Measurements from ENCODE around the gene LRRC49. TPM values are rescaled to one million over a fixed set of nuclear protein-coding genes. Genes with fewer than 3 reads are reported as not detected.

LRRC49 gene
- total RNA-seq, 6 experiments from 2014 or later: 6.2 to 13.4 (median 10.2) TPM

DNA sequence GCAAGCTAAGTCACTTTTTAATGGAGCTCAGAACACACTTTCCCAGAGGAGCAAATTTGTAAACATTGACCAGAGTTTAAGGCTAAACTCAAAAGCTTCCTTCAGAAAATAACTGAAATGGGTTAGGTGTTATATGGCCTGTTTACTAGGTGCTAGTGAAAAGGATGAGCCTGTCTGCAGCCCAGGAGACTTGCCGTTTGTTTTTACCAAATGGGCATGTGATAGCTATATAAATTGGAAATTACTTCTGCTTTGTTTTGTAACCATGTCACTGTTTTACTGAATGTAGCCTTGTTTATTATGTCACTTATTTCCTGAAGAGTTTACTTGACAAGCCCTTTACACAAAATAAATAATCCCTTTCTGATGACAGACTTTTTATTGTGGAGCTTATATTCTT, 113.3 kb downstream of the LRRC49 start:
- no peaks in the 10 kb centered on the region for H3K27me3 Mint-ChIP-seq (ENCODE audit: insufficient read depth)
- H3K4me1 Mint-ChIP-seq (ENCODE audit: low read depth): peaks cover 21% of the 10 kb centered on the region
- peaks cover 5% of the 10 kb centered on the region for H3K36me3 Mint-ChIP-seq (ENCODE audit: low read depth)
- DNase-seq: no peak
- no peaks in the 10 kb centered on the region for H3K9me3 Mint-ChIP-seq
- H3K4me3 Mint-ChIP-seq: no peak overlapping the region
- no peak overlapping the region for H3K27ac Mint-ChIP-seq
- TF ChIP-seq, protein P1, sequence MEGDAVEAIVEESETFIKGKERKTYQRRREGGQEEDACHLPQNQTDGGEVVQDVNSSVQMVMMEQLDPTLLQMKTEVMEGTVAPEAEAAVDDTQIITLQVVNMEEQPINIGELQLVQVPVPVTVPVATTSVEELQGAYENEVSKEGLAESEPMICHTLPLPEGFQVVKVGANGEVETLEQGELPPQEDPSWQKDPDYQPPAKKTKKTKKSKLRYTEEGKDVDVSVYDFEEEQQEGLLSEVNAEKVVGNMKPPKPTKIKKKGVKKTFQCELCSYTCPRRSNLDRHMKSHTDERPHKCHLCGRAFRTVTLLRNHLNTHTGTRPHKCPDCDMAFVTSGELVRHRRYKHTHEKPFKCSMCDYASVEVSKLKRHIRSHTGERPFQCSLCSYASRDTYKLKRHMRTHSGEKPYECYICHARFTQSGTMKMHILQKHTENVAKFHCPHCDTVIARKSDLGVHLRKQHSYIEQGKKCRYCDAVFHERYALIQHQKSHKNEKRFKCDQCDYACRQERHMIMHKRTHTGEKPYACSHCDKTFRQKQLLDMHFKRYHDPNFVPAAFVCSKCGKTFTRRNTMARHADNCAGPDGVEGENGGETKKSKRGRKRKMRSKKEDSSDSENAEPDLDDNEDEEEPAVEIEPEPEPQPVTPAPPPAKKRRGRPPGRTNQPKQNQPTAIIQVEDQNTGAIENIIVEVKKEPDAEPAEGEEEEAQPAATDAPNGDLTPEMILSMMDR (IDR thresholded peaks at IDR 0.05): no peak

DNA sequence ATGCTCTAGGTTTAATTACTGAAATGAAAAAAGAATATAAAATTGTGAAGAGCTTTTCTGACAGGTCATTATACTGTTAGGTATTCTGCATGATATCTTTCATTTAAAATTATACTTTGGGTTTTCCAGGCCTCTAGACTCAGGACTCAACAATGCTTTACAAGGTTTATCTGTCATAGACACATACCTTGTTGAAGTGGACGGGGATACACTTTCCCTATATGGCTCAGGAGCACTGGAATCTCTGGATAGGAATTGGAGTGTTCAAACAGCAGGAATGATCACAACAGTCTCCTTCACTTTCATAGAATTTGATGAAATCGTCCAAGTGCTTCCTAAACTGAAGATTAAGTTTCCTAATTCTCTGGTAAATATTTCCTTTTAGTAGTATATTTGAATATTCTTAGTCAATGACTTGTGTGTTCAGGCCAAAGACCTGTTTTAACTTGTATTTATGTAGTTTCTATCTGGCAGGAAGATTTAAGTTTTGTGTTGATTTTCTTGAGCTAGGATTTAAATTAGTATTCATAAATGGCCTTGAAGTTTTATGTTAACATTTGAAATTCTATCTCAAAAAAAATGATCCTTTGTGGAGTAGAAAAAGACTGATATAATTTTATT, 115.7 kb downstream of the LRRC49 start:
- Mint-ChIP-seq H3K4me1 (ENCODE audit: low read depth) (peaks cover 30% of the 10 kb centered on the region), H3K27ac (no peak overlapping the region), H3K4me3 (no peak overlapping the region), H3K36me3 (ENCODE audit: low read depth) (peaks cover 9% of the 10 kb centered on the region), H3K9me3 (no peaks in the 10 kb centered on the region), H3K27me3 (ENCODE audit: insufficient read depth) (peaks cover 4% of the 10 kb centered on the region)
- DNase-seq: no peak
- TF ChIP-seq, protein P1 (IDR thresholded peaks at IDR 0.05): no peak

DNA sequence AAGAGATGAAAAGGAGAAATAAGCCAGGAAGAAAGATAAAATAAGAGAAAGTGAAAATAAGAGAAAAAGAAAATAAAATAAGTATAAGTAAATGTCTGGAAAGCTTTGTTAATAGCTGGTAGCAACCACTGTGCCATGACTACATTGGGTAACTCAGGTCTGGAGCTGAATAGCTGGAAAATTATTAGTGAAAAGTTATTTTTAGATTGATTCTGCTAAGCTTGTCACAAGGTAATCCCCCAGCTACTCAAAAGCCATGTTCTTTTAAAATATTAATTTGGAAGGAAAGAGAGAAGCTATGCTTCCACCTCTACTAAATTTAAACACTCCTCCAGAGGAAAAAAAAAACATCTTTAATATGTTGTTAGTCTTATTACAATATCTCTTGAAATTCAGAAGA, 117.8 kb downstream of the LRRC49 start:
- TF ChIP-seq, protein P1 (IDR thresholded peaks at IDR 0.05): no peak
- Mint-ChIP-seq H3K27me3 (ENCODE audit: insufficient read depth) (peaks cover 6% of the 10 kb centered on the region), H3K4me3 (no peak overlapping the region), H3K4me1 (ENCODE audit: low read depth) (peaks cover 27% of the 10 kb centered on the region), H3K9me3 (no peaks in the 10 kb centered on the region), H3K36me3 (ENCODE audit: low read depth) (peaks cover 10% of the 10 kb centered on the region), H3K27ac (no peak overlapping the region)
- DNase-seq: no peak

DNA sequence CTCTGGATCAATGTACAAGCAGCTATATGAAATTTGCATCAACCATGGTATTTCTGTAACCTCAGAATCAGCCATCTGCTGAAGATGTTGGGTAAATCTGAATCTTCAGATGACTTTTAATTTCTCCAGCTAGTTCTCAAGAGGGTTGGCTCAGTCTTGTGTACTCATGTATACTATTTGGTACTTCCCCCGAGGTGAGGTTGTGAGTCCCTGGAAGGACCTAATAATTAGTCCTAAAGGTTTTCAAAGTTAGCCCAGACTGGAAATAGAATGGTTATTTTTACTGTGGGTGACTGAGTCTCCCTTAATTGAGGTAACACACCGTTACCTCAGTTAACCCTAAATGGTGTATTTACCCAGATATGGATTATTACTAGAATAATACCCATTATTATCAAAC, 118.4 kb downstream of the LRRC49 start:
- Mint-ChIP-seq H3K27me3 (ENCODE audit: insufficient read depth) (peaks cover 6% of the 10 kb centered on the region), H3K27ac (no peak overlapping the region), H3K4me1 (ENCODE audit: low read depth) (peaks cover 27% of the 10 kb centered on the region), H3K9me3 (no peaks in the 10 kb centered on the region), H3K36me3 (ENCODE audit: low read depth) (peaks cover 10% of the 10 kb centered on the region), H3K4me3 (no peak overlapping the region)
- TF ChIP-seq, protein P1 (IDR thresholded peaks at IDR 0.05): no peak
- DNase-seq: no peak

DNA sequence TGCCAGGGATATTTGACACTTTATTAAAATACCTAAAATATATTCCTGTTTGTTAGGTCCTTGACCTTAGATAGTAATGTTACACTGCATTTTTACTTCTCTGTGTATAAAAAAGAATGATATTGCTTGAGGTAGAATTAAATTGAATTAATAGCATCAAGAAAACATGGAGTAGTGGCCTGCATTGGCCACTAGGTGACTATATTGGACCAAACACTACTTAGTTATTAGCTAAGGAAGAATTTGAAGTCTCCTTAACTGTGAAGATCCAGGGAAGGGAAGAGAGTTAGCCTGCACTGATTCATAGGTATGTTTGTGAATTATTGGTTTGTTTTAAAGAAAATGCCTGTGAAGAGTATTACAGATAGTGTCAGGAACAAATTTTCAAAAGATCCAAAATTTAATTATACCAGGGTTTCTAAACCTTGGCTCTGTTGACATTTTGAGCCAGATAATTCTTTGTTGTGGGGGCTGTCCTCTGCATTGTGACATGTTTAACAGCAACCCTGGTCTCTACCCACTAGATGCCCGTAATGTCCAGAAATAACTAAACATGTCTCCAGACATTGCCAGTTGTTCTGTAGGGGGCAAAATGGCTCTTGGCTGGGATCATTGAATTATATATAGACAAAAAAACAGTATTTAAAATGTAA, 119.0 kb downstream of the LRRC49 start:
- TF ChIP-seq, protein P1 (IDR thresholded peaks at IDR 0.05): peak; percentile 96
- Mint-ChIP-seq H3K36me3 (ENCODE audit: low read depth) (peaks cover 10% of the 10 kb centered on the region), H3K4me1 (ENCODE audit: low read depth) (peaks cover 27% of the 10 kb centered on the region), H3K9me3 (no peaks in the 10 kb centered on the region), H3K27ac (peak overlapping the region; percentile 60), H3K4me3 (no peak overlapping the region), H3K27me3 (ENCODE audit: insufficient read depth) (peaks cover 6% of the 10 kb centered on the region)
- DNase-seq: peak; percentile 68
